GM11168 (cell line): ENCODE results near the gene TMEM258.

Experiments used
- in situ Hi-C: fragments of 300-500 bp; cut with MboI; formaldehyde crosslinking; loops from one replicate; pipeline ENCODE4 v1.12.0; 2022; ENCODE audit warnings: low sequenced_read_pairs; ENCODE audit not compliant: unreplicated experiment

TMEM258 gene

GRCh38 chr11:61746442-61747191 lies 45.8 kb downstream of the TMEM258 start:
- in situ Hi-C loops = no loop called here

GRCh38 chr11:61745781-61746441 lies 46.5 kb downstream of the TMEM258 start:
- in situ Hi-C loops = no loop called here

- in situ Hi-C loops = no loop called here
Observed at GRCh38 chr11:61744609-61745156, 47.7 kb downstream of the TMEM258 start.

- in situ Hi-C loops = no loop called here
Observed at GRCh38 chr11:61744181-61744580, 48.2 kb downstream of the TMEM258 start.

GRCh38 chr11:61743486-61744095 lies 48.8 kb downstream of the TMEM258 start:
- in situ Hi-C loops = no loop called here

GRCh38 chr11:61742391-61742790 lies 50.0 kb downstream of the TMEM258 start:
- in situ Hi-C loops = no loop called here

GRCh38 chr11:61739966-61740365 lies 52.4 kb downstream of the TMEM258 start:
- in situ Hi-C loops = no loop called here

GRCh38 chr11:61739413-61739812 lies 53.0 kb downstream of the TMEM258 start:
- in situ Hi-C loops = no loop called here
